ENCODE data around the gene SH3PXD2A.

GRCh38 chr10:103822800-103823199 lies 32.6 kb downstream of the SH3PXD2A start:
- TF ChIP-seq CTCF (IDR thresholded peaks at IDR 0.05) (no peak), POLR2A (IDR thresholded peaks at IDR 0.05) (no peak)

All from adrenal gland (tissue), 5 donors.